A673 (cell line): Measurements from ENCODE around the gene GOLGA8G. TPM values are rescaled to one million over a fixed set of nuclear protein-coding genes. Genes with fewer than 3 reads are reported as not detected.

Experiments used
- microRNA-seq: library from miRNA; unstranded; fragments of <30 nt; microRNA quantifications from one replicate; pipeline ENCODE4 v1.2.0, GENCODE V29; 2021
- total RNA-seq: library from RNA; stranded (reverse); gene quantifications from 2 replicates; pipeline ENCODE4 v1.2.3, GENCODE V29; 2021

GOLGA8G gene
- total RNA-seq, 1 experiment from 2014 or later, result not detected

Small RNA genes within 50 kb of the gene (microRNA-seq; reads per million reads assigned to microRNA genes)
- not detected for gene MIR4509-3

Other genes with a start within 250 kb of the GOLGA8G start
- gene HERC2, start 210.8 kb downstream of the GOLGA8G start, total RNA-seq, result 82.2 and 86.1 TPM in 2 replicates
- not detected in 2 replicates for gene GOLGA6L24, start 174.9 kb downstream of the GOLGA8G start, total RNA-seq
- not detected in 2 replicates for gene GOLGA8F, start 154.3 kb downstream of the GOLGA8G start, total RNA-seq
- not detected in 2 replicates for gene GOLGA6L25, start 20.6 kb upstream of the GOLGA8G start, total RNA-seq
- not detected in 2 replicates for gene GOLGA8M, start 179.4 kb upstream of the GOLGA8G start, total RNA-seq